GM11168 (cell line): Measurements from ENCODE around the gene MDM4.

Experiments used
- in situ Hi-C: fragments of 300-500 bp; cut with MboI; formaldehyde crosslinking; loops from one replicate; pipeline ENCODE4 v1.12.0; 2022; ENCODE audit warnings: low sequenced_read_pairs; ENCODE audit not compliant: unreplicated experiment

The MDM4 gene

GRCh38 chr1:204592246-204592948 lies 76.2 kb downstream of the MDM4 start:
- in situ Hi-C loops, result no loop called here

- in situ Hi-C loops, result no loop called here
These were observed 82.2 kb downstream of the MDM4 start for GRCh38 chr1:204598319-204598969.

GRCh38 chr1:204599098-204599497 lies 82.9 kb downstream of the MDM4 start:
- in situ Hi-C loops, result no loop called here

- in situ Hi-C loops, result no loop called here
These were observed 83.4 kb downstream of the MDM4 start for GRCh38 chr1:204599596-204599995.

GRCh38 chr1:204600203-204600602 lies 84.0 kb downstream of the MDM4 start:
- in situ Hi-C loops, result no loop called here

- in situ Hi-C loops, result no loop called here
These were observed 84.8 kb downstream of the MDM4 start for GRCh38 chr1:204600968-204601367.

GRCh38 chr1:204602111-204602579 lies 85.9 kb downstream of the MDM4 start:
- in situ Hi-C loops, result no loop called here

- in situ Hi-C loops, result no loop called here
These were observed 86.8 kb downstream of the MDM4 start for GRCh38 chr1:204602871-204603542.

- in situ Hi-C loops, result no loop called here
These were observed 89.6 kb downstream of the MDM4 start for GRCh38 chr1:204605791-204606190.
